Endothelial cell of umbilical vein (primary cell): ENCODE results near the gene SRRM3. TPM values are rescaled to one million over a fixed set of nuclear protein-coding genes. Genes with fewer than 3 reads are reported as not detected.

Experiments
- BruUV-seq: library from RNA; stranded (reverse); fragments of 400-500 nt; replicated peaks from 2 replicates; lab custom pipeline; 2021; lab: Mats Ljungman, UMichigan
- CTCF ChIA-PET: fragments of 300-600, 350-600 bp; sonication (Branson Sonifier 250); formaldehyde crosslinking; loops from one replicate; lab custom pipeline; 2021; ENCODE audit warnings: antibody characterized with exemption, inconsistent platforms; lab: Charles Lee
- POLR2A ChIA-PET: fragments of 300-600, 350-600 bp; sonication (Branson Sonifier 250); formaldehyde crosslinking; loops from one replicate; lab custom pipeline; 2021; ENCODE audit warnings: antibody characterized with exemption, inconsistent platforms; lab: Charles Lee
- DNase-seq: peaks from one replicate; pipeline ENCODE4 v3.0.0-alpha.2; 2011; ENCODE audit warnings: low read depth, low spot score
- FAIRE-seq: peaks from 2 replicates; lab custom pipeline; 2011; peaks lifted over from hg19 to GRCh38; lab: Jason Lieb, UNC
- H2AFZ ChIP-seq: 2 replicates; pipeline ENCODE4 v1.6.0; 2012; ENCODE audit warnings: low read depth, low read length, control low read depth, inconsistent platforms
- H3K27ac ChIP-seq: 2 replicates; pipeline ENCODE4 v1.5.1; 2011; ENCODE audit warnings: low read depth, mild to moderate bottlenecking, control low read depth, low read length, moderate library complexity; ENCODE audit not compliant: insufficient read depth
- H3K27me3 ChIP-seq, 2 experiments: 2 replicates each; pipeline versions ENCODE4 v1.6.0 to v1.6.1; 2011; ENCODE audit warnings: low read length in 2 of 2, mixed read lengths in 1 of 2; ENCODE audit not compliant: control insufficient read depth in 2 of 2, insufficient read depth in 2 of 2
- H3K36me3 ChIP-seq, 2 experiments: 2 replicates in 1 of 2; 3 replicates in 1 of 2; pipeline ENCODE4 v1.5.1; 2011; ENCODE audit warnings: low read length in 2 of 2, mild to moderate bottlenecking in 1 of 2, moderate library complexity in 1 of 2; ENCODE audit not compliant: control insufficient read depth in 2 of 2, insufficient read depth in 2 of 2; ENCODE audit errors: extremely low read depth in 1 of 2
- H3K4me1 ChIP-seq: 3 replicates; pipeline ENCODE4 v1.5.1; 2011; ENCODE audit warnings: mild to moderate bottlenecking, low read length; ENCODE audit not compliant: control insufficient read depth, insufficient read depth; ENCODE audit errors: extremely low read depth
- H3K4me2 ChIP-seq: 2 replicates; pipeline ENCODE4 v1.6.1; 2011; ENCODE audit warnings: low read length, control low read depth, mixed read lengths; ENCODE audit not compliant: insufficient read depth
- H3K4me3 ChIP-seq, 3 experiments: fragments of 200-600 bp in 1 of 3; sonication (generic), shearing (Covaris generic) in 1 of 3; replicated peaks in 1 of 3; 2 replicates each; pipeline ENCODE4 v1.5.1; 2011 to 2016; ENCODE audit warnings: control low read depth in 3 of 3, low read length in 3 of 3, mild to moderate bottlenecking in 2 of 3, inconsistent platforms in 1 of 3, low read depth in 1 of 3, moderate library complexity in 1 of 3; ENCODE audit not compliant: insufficient read depth in 1 of 3
- H3K79me2 ChIP-seq: 2 replicates; pipeline ENCODE4 v1.6.0; 2012; ENCODE audit warnings: low read length, inconsistent platforms; ENCODE audit not compliant: control insufficient read depth, insufficient read depth
- H3K9ac ChIP-seq: replicated peaks from 2 replicates; pipeline ENCODE3; 2011; ENCODE audit warnings: low read length, control low read depth; ENCODE audit not compliant: insufficient read depth; ENCODE audit errors: extremely low read depth
- H3K9me1 ChIP-seq: replicated peaks from 3 replicates; pipeline ENCODE4 v1.6.0; 2011; ENCODE audit warnings: mild to moderate bottlenecking, low read length; ENCODE audit not compliant: control insufficient read depth, insufficient read depth; ENCODE audit errors: extremely low read depth
- H3K9me3 ChIP-seq: replicated peaks from 2 replicates; pipeline ENCODE4 v1.5.1; 2012; ENCODE audit warnings: low read length, inconsistent platforms; ENCODE audit not compliant: control insufficient read depth, insufficient read depth
- H4K20me1 ChIP-seq: replicated peaks from 2 replicates; pipeline ENCODE3; 2011; ENCODE audit warnings: mild to moderate bottlenecking, low read length; ENCODE audit not compliant: control insufficient read depth, insufficient read depth; ENCODE audit errors: extremely low read depth
- CTCF ChIP-seq, 2 donors: IDR thresholded peaks; 1 replicate in 1 of 2; 2 replicates in 1 of 2; pipeline ENCODE4 v1.5.1; 2011; ENCODE audit warnings: low read length in 2 of 2, mild to moderate bottlenecking in 2 of 2, moderate library complexity in 2 of 2, control low read depth in 1 of 2, inconsistent platforms in 1 of 2, low read depth in 1 of 2; ENCODE audit not compliant: insufficient read depth in 1 of 2; ENCODE audit errors: extremely low read depth in 1 of 2
- EZH2 ChIP-seq: IDR thresholded peaks from 2 replicates; pipeline ENCODE4 v1.6.1; 2012; ENCODE audit warnings: borderline replicate concordance, low read depth, mild to moderate bottlenecking, moderate library complexity, low read length, inconsistent platforms; ENCODE audit not compliant: severe bottlenecking
- FOS ChIP-seq: IDR thresholded peaks from 2 replicates; pipeline ENCODE4 v1.6.1; 2011; ENCODE audit warnings: mild to moderate bottlenecking, low read length, moderate library complexity, borderline replicate concordance; ENCODE audit not compliant: insufficient read depth
- GATA2 ChIP-seq: IDR thresholded peaks from 2 replicates; pipeline ENCODE4 v1.7.0; 2011; ENCODE audit warnings: low read depth, mild to moderate bottlenecking, moderate library complexity, mixed read lengths, low read length; ENCODE audit not compliant: insufficient read length, insufficient read depth
- JUN ChIP-seq: IDR thresholded peaks from 2 replicates; pipeline ENCODE4 v1.6.1; 2011; ENCODE audit warnings: borderline replicate concordance, low read depth; ENCODE audit not compliant: insufficient read length, insufficient read depth
- MAX ChIP-seq: IDR thresholded peaks from 2 replicates; pipeline ENCODE4 v1.6.1; 2011; ENCODE audit not compliant: insufficient read depth, insufficient read length
- MYC ChIP-seq: IDR thresholded peaks from one replicate; pipeline ENCODE4 v1.6.1; 2011; ENCODE audit warnings: mild to moderate bottlenecking, low read depth, low read length
- POLR2A ChIP-seq: IDR thresholded peaks from 2 replicates; pipeline ENCODE4 v1.6.1; 2012; ENCODE audit warnings: low read depth, mild to moderate bottlenecking, control low read depth, low read length
- POLR2AphosphoS5 ChIP-seq: IDR thresholded peaks from 2 replicates; pipeline ENCODE4 v1.6.1; 2012; ENCODE audit warnings: low read depth, mild to moderate bottlenecking, control low read depth, low read length, moderate library complexity; ENCODE audit not compliant: insufficient read depth
- dilution Hi-C: fragments of 300-500 bp; cut with MboI; formaldehyde crosslinking; loops from one replicate; pipeline ENCODE4 v1.15.0; 2019; ENCODE audit warnings: low sequenced_read_pairs; ENCODE audit not compliant: extremely low pct_ligation_motif_present
- intact Hi-C: fragments of 100-400 bp; cut with micrococcal nuclease; formaldehyde crosslinking; loops from one replicate; pipeline ENCODE4 v1.10.0; 2022
- polyA plus RNA-seq, 4 experiments: library from polyadenylated mRNA; depleted of rRNA in 3 of 4; stranded (reverse) in 3 of 4; unstranded in 1 of 4; fragments of >200 nt; gene quantifications; 2 replicates each; pipeline versions ENCODE4 v1.2.1 to v1.2.3, GENCODE V29; 2011 to 2012; ENCODE audit warnings: missing spikeins in 1 of 4
- total RNA-seq: library from RNA; stranded (reverse); gene quantifications from 2 replicates; pipeline ENCODE4 v1.2.3, GENCODE V29; 2021

The SRRM3 gene
- total and polyA plus RNA-seq, 2 donors (not counting 3 experiments of a cell fraction or from before 2014, with no cell fraction given), result 4.4 to 5.4 TPM

GRCh38 chr7:76198202-76198601 lies 3.5 kb upstream of the SRRM3 start:
- Histone ChIP-seq H3K4me1 (no peaks in the 10 kb centered on the region), H3K9me1 (no peaks in the 10 kb centered on the region), H3K4me3 (no peak overlapping the region), H4K20me1 (no peaks in the 10 kb centered on the region), H3K27me3 (no peaks in the 10 kb centered on the region), H3K9me3 (no peaks in the 10 kb centered on the region), H2AFZ (no peak overlapping the region), H3K27ac (no peak overlapping the region), H3K79me2 (no peaks in the 10 kb centered on the region), H3K4me2 (no peak overlapping the region), H3K9ac (no peak overlapping the region), H3K36me3 (no peaks in the 10 kb centered on the region)
- ChIA-PET CTCF (interaction anchor here (1.4 kb wide), 2 partner anchors 12 to 116 kb away, joined by 4 to 5 read pairs; no protein-coding TSS in a partner anchor), POLR2A (no interaction called here)
- DNase-seq (no peak), FAIRE-seq (no peak)
- no TSS peak for BruUV-seq
- dilution Hi-C loops (no loop called here), intact Hi-C loops (no loop called here)
- no peak for TF ChIP-seq MAX
- no peak for TF ChIP-seq POLR2A
- TF ChIP-seq MYC, result no peak
- no peak for TF ChIP-seq JUN
- TF ChIP-seq EZH2, result no peak
- TF ChIP-seq GATA2, result no peak
- TF ChIP-seq CTCF (IDR thresholded peaks at IDR 0.05; ENCODE audit: extremely low read depth in 1 of 2, insufficient read depth in 1 of 2, low read depth in 1 of 2, low read length in 2 of 2), result no peak
- TF ChIP-seq POLR2AphosphoS5, result no peak
- TF ChIP-seq FOS, result no peak
